ENCODE data around the gene SMIM20. TPM values are rescaled to one million over a fixed set of nuclear protein-coding genes. Genes with fewer than 3 reads are reported as not detected.

Gene SMIM20
- polyA plus RNA-seq, 3 donors, result 28.3 to 61.6 (median 31.4) TPM

- 45 to 87% (median 79%) methylated on average over 6 of the region's 6 CpGs for WGBS, 3 donors
These were observed 35.2 kb downstream of the SMIM20 start for GRCh38 chr4:25949173-25949748.

DNA sequence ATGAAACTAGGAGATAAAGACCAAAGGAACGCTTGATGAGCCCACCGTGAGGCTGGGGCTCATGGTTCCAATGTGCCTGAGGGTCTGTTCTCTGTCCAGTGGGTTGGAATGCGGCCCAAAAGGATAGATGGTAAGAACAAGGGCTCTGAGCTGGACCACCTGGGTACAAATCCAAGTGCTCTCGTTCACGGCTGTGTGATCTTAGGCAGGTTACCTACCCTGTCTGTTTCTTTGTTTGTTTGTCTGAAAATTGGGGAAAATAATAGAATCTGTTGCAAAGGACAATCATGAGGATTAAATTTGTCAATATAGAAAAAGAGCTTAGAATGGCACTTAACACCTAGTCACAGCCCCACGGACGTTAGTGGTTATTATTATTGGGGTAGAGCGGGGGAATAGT is 36.0 kb downstream of the SMIM20 start:
- no peak overlapping the region for H3K27ac ChIP-seq (ENCODE audit: low read depth, low read length)
- 77 to 88% (median 87%) methylated on average over 8 of the region's 8 CpGs for WGBS, 3 donors

More at GRCh38 chr4:25949173-25949748, 35.2 kb downstream of the SMIM20 start:
- no peak overlapping the region for H3K27ac ChIP-seq (ENCODE audit: low read depth, low read length)

GRCh38 chr4:25950461-25951389 is 36.7 kb downstream of the SMIM20 start:
- H3K27ac ChIP-seq (ENCODE audit: low read depth, low read length), result no peak overlapping the region
- 58 to 74% (median 66%) methylated on average over 10 of the region's 10 CpGs for WGBS, 3 donors

GRCh38 chr4:25951390-25951952 is 37.5 kb downstream of the SMIM20 start:
- 59 to 82% (median 71%) methylated on average over 6 of the region's 6 CpGs for WGBS, 3 donors
- H3K27ac ChIP-seq (ENCODE audit: low read depth, low read length), result no peak overlapping the region

GRCh38 chr4:25953740-25954139 is 39.7 kb downstream of the SMIM20 start:
- 50 to 72% (median 54%) methylated on average over 5 of the region's 5 CpGs for WGBS, 3 donors

GRCh38 chr4:25954293-25954904 is 40.4 kb downstream of the SMIM20 start:
- WGBS, 3 donors, result 78 to 95% (median 93%) methylated on average over 14 of the region's 14 CpGs
- no peak overlapping the region for H3K27ac ChIP-seq (ENCODE audit: low read depth, low read length)

More at GRCh38 chr4:25953740-25954139, 39.7 kb downstream of the SMIM20 start:
- H3K27ac ChIP-seq (ENCODE audit: low read depth, low read length), result no peak overlapping the region

- 54 to 86% (median 81%) methylated on average over 4 of the region's 4 CpGs for WGBS, 3 donors
- H3K27ac ChIP-seq (ENCODE audit: low read depth, low read length), result no peak overlapping the region
These were observed 41.7 kb downstream of the SMIM20 start for GRCh38 chr4:25955705-25956104.

- no peak overlapping the region for H3K27ac ChIP-seq (ENCODE audit: low read depth, low read length)
- WGBS, 3 donors, result 92 to 93% (median 92%) methylated on average over 1 of the region's 1 CpG
These were observed 42.2 kb downstream of the SMIM20 start for GRCh38 chr4:25956260-25956659.

DNA sequence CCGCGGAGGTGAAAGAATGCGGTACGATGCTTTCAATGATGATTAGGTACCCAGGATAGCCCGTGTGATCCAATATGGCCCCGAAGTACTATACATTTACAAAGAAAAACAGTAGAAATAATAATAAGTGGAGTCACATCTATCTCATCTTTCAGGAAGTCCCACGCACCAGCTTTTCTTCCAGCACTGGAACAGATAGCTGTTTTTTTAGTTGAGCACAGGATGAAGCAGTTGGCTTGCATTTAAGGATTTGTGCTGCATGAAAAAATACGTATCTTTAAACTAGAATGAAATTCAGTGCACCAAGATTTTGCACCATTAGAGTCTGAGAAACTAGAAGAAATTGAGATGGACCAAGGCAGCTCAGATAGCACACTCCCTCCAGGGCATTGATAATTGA is 44.1 kb downstream of the SMIM20 start:
- 82 to 87% (median 84%) methylated on average over 8 of the region's 8 CpGs for WGBS, 3 donors
- no peak overlapping the region for H3K27ac ChIP-seq (ENCODE audit: low read depth, low read length)

DNA sequence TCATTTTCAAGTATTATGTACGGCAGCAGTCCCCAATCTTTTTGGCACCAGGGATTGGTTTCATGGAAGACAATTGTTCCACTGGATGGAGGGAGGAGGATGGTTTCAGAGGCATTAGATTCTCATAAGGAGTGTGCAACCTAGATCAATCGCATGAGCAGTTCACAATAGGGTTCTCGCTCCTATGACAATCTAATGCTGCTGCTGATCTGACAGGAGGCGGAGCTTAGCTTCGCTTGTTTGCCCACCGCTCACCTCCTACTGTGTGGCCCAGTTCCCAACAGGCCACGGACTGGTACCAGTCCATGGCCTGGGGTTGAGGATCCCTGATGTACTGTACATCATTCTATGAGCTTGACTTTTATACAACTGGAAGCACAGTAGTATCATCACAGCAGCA is 48.4 kb downstream of the SMIM20 start:
- WGBS, 3 donors, result 88 to 97% (median 95%) methylated on average over 7 of the region's 7 CpGs
- no peak overlapping the region for H3K27ac ChIP-seq (ENCODE audit: low read depth, low read length)

GRCh38 chr4:25965629-25966028 is 51.6 kb downstream of the SMIM20 start:
- 83 to 86% (median 83%) methylated on average over 4 of the region's 4 CpGs for WGBS, 3 donors
- H3K27ac ChIP-seq (ENCODE audit: low read depth, low read length), result no peak overlapping the region

- 86 to 88% (median 88%) methylated on average over 3 of the region's 3 CpGs for WGBS, 3 donors
- H3K27ac ChIP-seq (ENCODE audit: low read depth, low read length), result no peak overlapping the region
These were observed 52.2 kb downstream of the SMIM20 start for GRCh38 chr4:25966171-25966570.

- H3K27ac ChIP-seq (ENCODE audit: low read depth, low read length), result no peak overlapping the region
- 62 to 77% (median 65%) methylated on average over 13 of the region's 13 CpGs for WGBS, 3 donors
These were observed 55.5 kb downstream of the SMIM20 start for GRCh38 chr4:25969374-25970155.

GRCh38 chr4:25970226-25970675 is 56.2 kb downstream of the SMIM20 start:
- 27 to 53% (median 39%) methylated on average over 13 of the region's 13 CpGs for WGBS, 3 donors
- no peak overlapping the region for H3K27ac ChIP-seq (ENCODE audit: low read depth, low read length)

DNA sequence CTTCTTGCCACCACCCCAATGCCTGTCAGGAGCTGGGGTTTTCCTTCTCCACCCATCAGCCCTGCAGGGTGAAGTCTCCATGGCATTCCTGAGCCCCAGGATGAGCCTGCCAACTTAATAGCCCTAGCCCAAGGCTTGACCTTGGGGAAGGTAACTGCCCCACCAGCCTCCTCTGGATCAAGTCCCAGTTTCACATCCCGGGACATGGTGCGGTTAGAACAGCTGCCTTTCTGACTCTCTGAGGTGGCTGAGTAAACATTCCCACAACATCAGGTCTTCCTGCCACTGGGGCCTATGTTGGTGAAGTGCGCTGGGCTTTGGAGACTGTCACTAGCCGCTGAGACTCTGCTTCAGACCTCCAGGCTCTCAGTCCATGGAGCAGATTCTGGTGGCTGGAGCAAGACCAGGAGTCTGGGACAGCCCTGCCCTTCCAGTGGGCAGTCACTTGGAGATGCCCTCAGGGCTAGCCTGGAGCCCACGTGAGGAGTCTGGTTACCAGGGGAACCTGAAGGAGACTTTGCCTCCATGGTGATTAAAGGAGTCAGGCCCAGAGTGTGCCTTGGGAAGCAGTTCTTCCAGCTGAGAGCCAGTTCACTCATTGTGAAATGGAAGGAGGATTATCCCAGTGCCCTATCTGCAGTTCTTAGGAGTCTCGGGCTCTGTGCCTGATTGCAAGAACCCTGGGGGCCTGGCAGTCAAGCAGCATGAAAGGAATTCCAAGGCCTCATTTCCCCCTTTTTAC is 56.8 kb downstream of the SMIM20 start:
- WGBS, 3 donors, result 75 to 89% (median 80%) methylated on average over 6 of the region's 6 CpGs

GRCh38 chr4:25972366-25972765 is 58.3 kb downstream of the SMIM20 start:
- no peak overlapping the region for H3K27ac ChIP-seq (ENCODE audit: low read depth, low read length)
- 95 to 100% (median 99%) methylated on average over 4 of the region's 4 CpGs for WGBS, 3 donors

More for the DNA sequence above, 56.8 kb downstream of the SMIM20 start:
- no peak overlapping the region for H3K27ac ChIP-seq (ENCODE audit: low read depth, low read length)

DNA sequence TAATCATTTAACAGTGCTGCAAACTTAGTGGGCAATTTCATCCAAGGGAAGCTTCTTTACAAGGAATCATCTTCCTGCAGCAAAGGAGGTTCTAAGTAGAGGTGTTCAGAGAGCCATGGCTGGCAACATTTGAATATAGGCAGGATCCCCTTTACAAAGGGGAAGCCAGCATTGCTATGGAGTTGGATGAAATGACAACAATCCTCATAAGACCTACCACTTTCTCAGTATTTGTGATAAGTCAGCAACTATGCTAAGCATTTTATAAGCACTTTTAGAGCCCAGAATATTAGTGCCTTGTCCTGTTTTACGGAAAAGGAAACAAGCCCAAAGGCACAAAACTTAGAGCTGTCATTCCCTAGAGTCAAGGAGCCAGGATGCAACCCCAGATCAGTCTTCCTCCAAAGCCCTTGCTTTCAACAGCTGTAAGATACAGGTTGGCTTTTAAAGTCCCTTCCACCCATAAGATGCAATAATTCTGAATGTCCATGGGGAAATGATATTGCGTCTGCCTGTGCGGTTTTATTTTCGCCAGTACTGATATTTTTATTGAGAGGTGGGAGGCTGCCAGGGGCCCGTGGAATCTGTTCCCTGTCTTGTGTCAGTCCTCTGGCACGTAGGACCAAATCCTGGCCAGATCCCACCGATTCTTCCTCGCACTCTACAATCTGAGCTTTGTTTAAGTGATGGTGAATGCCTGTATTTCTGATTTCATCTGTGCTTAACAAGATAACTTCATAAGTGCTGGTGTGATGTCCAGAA is 59.1 kb downstream of the SMIM20 start:
- no peak overlapping the region for H3K27ac ChIP-seq (ENCODE audit: low read depth, low read length)
- WGBS, 3 donors, result 59 to 78% (median 61%) methylated on average over 8 of the region's 8 CpGs
